22Rv1 (cell line): ENCODE measurements around the gene PIK3R1.
"Not testable (repeated sequence)": the region's sequence is repeated elsewhere in the genome, so short reads cannot be mapped to it uniquely, and the experiment has no call there.

Experiments
- ZFX ChIP-seq: fragments of 450-650 bp; IDR thresholded peaks from 2 replicates; pipeline ENCODE4 v1.6.1; 2017; ENCODE audit warnings: antibody characterized with exemption, borderline replicate concordance
- TF ChIP-seq, protein P1 (sequence below): fragments of 450-650 bp; IDR thresholded peaks from 2 replicates; pipeline ENCODE4 v1.5.1; 2017; ENCODE audit warnings: mild to moderate bottlenecking

GRCh38 chr5:68210654-68211053 is 4.9 kb upstream of the PIK3R1 start:
- TF ChIP-seq, protein P1, sequence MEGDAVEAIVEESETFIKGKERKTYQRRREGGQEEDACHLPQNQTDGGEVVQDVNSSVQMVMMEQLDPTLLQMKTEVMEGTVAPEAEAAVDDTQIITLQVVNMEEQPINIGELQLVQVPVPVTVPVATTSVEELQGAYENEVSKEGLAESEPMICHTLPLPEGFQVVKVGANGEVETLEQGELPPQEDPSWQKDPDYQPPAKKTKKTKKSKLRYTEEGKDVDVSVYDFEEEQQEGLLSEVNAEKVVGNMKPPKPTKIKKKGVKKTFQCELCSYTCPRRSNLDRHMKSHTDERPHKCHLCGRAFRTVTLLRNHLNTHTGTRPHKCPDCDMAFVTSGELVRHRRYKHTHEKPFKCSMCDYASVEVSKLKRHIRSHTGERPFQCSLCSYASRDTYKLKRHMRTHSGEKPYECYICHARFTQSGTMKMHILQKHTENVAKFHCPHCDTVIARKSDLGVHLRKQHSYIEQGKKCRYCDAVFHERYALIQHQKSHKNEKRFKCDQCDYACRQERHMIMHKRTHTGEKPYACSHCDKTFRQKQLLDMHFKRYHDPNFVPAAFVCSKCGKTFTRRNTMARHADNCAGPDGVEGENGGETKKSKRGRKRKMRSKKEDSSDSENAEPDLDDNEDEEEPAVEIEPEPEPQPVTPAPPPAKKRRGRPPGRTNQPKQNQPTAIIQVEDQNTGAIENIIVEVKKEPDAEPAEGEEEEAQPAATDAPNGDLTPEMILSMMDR, result not testable (repeated sequence)
- TF ChIP-seq ZFX, result not testable (repeated sequence)
